ENCODE measurements around the gene SOCS6.

DNA sequence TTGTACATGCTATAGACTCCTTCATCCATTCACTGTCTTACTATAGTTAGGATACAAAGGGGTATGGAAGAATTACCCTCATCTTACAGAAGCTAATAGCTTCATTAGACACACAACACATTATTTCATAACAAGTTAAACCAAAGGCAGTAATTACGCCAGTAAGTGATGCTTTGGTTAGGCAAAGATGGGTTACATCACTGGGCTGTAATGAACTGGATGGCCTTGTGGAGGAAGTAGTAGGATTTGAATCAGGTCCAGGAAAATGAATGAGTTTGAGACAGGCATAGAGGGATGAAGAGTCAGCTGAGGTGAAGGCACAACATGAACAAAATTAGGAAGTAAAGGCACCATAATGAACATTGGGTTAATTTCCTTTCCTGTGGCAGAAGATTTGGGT, 80.1 kb downstream of the SOCS6 start:
- TF ChIP-seq CTCF (conservative IDR thresholded peaks at IDR 0.05; ENCODE audit: low read depth, low read length) = no peak
- TF ChIP-seq EZH2 (IDR thresholded peaks at IDR 0.05; ENCODE audit: borderline replicate concordance, low read depth, low read length, poor library complexity, severe bottlenecking) = no peak
